Hepatocyte (in vitro differentiated cells): ENCODE results near the gene IKZF3.

ENCODE experiments used
- EZH2 ChIP-seq: fragments of 200-600 bp; sonication (generic); IDR thresholded peaks from 2 replicates; pipeline ENCODE4 v1.6.1; 2016; ENCODE audit warnings: antibody characterized with exemption, mild to moderate bottlenecking, borderline replicate concordance
- TF ChIP-seq, protein P1 (sequence below): fragments of 200-600 bp; sonication (generic); IDR thresholded peaks from 2 replicates; pipeline ENCODE4 v1.5.1; 2016; ENCODE audit warnings: antibody characterized with exemption, mild to moderate bottlenecking; ENCODE audit not compliant: poor library complexity

DNA sequence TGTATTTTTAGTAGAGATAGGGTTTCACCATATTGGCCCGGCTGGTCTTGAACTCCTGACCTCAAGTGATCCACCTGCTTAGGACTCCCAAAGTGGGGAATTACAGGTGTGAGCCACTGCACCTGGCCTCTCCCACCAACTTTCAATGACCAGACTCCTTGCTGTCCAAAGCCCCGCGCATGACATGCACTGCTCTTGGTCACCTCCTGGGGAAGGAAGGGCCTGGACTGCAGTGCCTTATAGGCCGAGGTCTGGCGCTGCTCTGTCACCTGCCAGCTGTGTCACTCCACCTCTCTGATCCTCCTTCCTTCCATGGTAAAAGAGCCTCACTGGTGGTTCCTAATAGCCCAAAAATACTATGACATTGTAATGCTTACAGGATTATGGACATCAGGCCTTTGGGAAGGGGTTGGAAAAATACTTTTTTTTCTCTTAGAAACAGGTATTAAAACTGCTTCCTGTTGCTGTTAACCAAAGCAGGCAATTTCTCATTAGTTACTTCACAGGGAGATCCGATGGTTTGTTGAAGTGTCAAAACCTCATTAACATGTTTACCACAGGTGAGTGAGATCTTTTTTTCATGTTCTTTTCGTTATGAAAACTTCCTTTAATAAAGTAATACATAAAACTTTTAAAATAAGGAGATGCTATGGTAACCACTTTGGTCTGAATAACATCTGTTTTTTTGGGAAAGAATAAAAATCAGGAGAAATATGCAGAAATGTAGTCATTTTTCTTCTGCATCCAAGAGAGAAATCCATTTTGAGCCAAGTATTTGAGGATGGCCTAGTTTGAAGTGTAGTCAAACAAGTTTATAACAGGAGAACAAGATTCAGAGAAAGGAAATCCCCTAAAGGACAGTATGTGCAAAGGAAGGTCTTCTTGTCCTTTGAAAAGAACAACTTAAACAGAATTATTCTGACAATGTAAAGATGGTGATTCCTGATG lies 90.9 kb downstream of the IKZF3 start:
- TF ChIP-seq EZH2: no peak
- TF ChIP-seq, protein P1, sequence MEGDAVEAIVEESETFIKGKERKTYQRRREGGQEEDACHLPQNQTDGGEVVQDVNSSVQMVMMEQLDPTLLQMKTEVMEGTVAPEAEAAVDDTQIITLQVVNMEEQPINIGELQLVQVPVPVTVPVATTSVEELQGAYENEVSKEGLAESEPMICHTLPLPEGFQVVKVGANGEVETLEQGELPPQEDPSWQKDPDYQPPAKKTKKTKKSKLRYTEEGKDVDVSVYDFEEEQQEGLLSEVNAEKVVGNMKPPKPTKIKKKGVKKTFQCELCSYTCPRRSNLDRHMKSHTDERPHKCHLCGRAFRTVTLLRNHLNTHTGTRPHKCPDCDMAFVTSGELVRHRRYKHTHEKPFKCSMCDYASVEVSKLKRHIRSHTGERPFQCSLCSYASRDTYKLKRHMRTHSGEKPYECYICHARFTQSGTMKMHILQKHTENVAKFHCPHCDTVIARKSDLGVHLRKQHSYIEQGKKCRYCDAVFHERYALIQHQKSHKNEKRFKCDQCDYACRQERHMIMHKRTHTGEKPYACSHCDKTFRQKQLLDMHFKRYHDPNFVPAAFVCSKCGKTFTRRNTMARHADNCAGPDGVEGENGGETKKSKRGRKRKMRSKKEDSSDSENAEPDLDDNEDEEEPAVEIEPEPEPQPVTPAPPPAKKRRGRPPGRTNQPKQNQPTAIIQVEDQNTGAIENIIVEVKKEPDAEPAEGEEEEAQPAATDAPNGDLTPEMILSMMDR: no peak
